Stimulated activated CD8-positive, alpha-beta memory T cell treated with anti-CD3 and anti-CD28 coated beads, Interleukin-12 subunit alpha, Interleukin-12 subunit beta, amount 100 ng/mL, for 4 hours (primary cell): ENCODE results near the gene KLK14.

Source experiments
- DNase-seq: peaks from one replicate; pipeline ENCODE4 v3.0.0-alpha.2; 2020; ENCODE audit warnings: low read depth

Gene KLK14

DNA sequence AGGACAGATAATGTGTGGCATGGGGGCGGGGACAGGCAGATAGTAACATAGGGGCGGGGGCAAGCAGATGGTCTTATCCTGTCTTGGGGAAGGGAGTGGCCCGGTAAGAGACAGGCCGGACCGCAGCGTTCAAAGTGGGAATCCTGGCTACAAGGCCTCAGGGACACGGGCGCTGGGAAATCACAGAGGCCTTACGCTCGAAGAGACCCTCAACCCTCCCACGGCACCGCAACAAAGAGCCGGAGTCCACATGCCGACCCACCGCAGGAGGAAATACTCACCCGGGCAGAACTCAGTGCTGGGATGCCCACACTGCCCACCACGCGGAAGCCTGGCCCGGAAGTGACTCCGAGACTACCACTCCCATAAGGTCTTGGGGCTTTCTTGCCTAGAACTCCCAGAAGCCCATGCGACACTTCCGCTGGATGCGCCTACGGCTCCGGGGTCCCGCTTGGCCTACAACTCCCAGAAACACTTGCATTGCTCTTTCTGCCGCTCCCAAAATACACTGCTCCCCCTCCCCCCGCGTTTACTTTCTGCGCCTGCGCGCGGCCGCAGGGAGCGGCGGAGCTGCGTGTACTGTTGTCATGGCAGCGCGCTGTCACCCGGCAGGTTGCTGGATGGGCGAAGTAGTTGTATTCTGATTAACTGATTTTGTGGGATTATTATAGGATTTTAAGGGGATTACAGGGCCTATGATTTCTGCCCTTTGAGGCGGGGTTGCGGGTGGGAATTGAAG lies 25.5 kb upstream of the KLK14 start, which contains the start of gene CTU1:
TSS of gene CTU1 (minus strand) at position 344 of the 739 bp plus-strand sequence. CDS start 3,840 bp downstream, outside the sequence.
- DNase-seq: peak; percentile 96

DNA sequence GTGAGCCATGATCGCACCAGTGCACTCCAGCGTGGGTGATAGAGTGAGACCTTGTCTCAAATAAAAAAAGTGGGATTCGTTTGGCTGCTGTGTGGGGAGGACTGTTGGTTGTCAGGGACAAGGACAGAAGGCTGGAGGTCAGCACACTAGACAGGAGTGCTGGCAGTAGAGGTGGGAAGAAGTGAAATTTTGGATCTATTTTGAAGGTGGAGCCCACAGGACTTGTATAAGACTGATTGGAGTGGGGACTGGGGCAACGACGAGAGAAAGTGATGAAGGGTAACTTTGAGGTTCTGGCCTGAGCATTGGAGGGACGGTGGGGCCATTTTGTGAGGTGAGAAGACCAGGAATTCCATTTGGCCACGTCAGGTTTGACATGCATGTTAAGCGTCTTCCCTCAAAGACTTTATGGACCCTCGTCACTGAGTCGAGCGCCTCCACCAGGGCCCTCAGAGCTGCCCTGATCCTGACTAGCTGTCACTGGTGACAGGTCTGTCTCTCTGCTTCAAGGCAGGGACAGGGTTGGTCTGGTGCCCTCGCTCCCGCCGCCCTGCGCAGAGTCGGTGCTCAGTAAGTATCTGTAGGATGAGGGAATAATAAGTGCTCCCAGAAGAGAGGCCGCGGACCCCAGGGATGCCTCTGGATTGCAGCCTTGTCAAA lies 24.8 kb upstream of the KLK14 start:
- DNase-seq: no peak

DNA sequence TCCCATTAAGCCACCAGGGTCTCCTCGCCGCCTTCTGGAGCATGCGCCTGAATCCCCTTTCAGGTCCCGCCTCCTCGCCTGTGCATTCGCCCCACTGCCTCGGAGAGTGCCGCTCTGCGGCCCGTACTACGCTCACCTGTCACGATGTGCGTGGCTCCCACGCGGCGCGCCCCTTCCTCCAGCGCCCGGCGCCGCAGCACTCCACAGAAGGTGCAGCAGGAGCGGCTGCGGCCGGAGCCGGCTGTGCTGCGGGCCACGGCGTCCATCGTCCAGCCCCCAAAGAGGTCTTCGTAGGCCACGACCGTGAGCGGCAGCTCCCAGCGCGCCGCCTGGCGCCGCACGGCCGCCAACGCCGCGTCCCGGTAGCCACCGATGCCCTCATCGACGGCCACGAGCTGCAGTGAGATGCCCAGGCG lies 21.2 kb upstream of the KLK14 start:
- DNase-seq: no peak

DNA sequence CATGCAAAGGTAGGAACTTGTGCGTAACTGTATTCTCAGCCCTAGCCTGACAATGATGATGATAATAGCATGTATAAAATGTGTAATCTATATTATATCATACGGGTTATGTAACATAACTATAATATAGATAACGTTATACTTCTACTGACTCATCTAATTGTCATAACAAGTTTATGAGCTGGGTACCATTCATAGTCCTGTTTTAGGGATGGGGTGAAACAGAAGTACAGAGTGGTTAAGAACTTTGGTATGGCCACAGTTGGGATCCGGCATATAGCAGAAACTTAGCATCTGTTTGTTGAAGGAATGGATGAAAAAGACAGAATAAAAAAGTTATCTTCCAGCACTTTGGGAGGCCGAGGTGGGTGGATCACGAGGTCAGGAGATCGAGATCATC lies 20.3 kb upstream of the KLK14 start:
- DNase-seq: no peak

DNA sequence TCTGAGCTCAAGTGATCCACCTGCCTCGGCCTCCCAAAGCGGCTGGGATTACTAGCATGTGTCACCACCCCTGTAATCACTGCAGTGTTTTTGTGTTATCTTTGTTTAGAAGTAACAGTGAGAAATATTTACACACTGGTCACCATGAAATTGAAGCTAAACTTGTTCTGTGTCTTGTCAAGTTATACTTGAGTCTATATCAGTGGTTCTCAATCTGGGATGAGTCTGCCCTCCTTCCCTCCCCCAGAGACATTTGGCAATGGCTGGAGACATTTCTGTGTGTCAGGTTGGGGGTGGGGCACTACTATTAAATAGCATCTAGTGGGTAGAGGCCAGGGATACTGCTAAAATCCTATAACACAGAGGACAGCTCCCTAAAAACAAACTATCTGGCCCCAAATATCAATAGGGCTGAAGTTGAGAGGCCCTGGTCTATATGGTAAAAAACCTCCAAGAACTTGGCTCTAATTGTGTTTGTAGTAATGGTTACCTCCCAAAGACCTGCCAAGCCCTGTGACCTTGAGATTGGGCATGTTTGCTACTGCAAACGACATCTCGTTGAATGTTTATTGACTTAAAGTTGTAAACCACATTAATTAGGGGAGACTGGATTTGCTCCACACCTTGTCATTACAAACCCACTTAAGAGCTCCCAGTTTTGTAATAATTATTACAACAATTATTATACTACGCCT lies 18.6 kb upstream of the KLK14 start:
- no peak for DNase-seq

DNA sequence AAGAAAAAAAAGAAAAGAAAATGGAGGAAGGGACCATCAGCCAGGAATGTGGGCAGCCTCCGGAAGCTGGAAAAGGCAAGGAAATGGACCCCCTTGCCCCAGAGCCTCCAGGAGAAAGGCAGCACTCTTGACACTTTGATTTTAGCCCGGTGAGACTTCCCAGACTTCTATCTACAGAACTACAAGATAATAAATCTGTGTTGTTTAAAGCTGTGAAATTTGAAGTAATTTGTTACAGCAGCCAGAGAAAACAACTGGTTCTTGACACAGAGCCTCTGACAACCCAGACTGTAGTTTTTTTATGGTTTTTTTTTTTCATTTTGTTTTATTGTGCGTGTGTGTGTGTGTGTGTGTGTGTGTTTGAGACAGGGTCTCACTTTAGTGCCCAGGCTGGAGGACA lies 17.9 kb upstream of the KLK14 start:
- DNase-seq: no peak

DNA sequence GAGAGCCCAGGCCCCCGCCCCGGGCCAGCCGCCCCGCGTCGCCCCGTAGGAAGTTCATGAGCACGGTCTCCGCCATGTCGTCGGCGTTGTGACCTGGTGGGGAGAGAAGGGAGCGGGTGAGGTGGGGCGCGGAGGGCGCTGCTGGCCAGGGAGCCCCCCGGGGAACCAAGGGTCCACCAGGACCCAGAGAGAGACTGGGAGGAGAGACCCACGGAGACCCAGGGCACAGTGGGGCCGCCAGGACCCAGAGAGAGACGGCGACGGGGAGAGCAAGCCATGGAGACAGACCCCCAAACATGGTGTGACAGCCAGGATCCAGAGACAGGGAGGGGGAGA lies 16.3 kb upstream of the KLK14 start:
- no peak for DNase-seq

DNA sequence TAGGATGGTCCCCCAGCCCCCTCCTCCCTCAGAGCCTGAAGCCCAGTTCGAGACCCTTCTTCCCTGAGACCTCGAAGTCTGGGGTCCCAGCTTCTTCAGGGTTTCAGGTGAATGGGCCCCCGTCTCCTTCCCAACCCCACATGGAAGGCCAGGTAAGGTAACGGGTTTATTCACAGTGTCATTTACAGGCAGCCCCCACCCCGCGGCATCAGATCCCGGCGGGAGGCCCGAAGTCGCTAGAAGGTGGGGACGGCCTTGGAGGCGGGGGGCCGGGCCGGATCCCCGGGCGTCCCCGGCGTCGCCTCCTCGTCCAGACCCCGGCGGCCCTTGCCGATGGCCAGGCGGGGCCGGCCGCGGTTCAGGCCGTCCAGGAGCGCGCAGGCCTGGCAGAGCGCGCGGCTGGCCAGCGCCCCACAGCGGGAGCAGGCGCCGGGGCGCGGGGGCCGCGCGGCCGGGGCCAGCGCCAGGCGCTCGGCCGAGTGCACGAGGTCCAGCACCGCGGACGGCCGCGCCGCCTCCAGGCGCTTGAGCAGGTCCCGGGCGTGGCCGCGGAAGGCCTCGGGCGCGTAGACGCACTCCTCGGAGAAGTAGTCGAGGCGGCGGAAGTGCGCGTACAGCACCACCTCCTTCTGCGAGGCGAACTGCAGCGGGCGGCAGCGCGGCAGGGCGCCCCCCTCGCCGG lies 15.8 kb upstream of the KLK14 start:
- no peak for DNase-seq

DNA sequence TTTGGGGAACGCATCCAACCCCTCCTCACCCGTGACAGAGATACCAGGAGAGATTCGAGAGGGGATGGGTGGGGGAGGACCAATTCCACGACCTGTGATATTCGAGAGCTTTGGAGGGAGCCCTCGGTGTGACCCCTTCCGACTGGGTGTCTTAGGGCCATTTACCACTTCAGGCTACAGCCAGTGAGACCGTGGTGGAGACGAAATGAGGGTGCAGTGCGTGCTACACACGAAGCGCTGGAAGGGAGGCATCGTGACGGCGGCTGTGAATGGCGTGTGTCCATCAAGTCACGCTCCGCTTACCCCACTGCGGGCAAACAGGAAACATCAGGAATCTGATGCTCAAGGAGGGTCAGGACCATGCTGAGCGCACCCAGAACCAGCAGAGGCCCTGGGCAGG lies 15.1 kb upstream of the KLK14 start:
- DNase-seq: no peak

DNA sequence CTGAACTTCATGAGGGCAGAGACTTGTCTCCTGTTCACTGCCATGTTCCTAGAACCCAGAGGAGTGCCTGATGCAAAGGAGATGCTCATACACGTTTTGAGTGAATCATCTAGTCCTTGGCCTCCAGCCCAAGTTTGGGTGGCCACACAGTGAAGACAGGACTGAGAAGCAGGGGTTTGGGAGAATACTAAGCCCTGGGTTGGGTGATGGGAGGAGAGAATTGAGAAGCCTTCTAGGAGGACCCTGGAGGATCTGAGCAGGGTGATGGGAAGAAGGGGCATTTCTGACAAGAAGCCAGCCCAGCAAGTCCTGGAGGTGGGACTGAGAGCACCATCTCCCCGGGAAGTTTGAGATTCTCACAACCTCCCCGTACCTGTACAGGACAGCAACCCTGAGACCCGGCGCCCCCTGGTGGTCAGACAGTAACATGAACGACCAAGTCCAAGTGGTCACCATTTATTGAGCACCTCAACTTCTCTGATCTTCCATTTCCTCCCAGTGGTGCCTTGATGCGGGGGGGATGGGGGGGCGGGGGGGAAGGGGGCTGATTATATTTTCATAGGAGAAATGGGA lies 14.6 kb upstream of the KLK14 start:
- peak; percentile 42 for DNase-seq

DNA sequence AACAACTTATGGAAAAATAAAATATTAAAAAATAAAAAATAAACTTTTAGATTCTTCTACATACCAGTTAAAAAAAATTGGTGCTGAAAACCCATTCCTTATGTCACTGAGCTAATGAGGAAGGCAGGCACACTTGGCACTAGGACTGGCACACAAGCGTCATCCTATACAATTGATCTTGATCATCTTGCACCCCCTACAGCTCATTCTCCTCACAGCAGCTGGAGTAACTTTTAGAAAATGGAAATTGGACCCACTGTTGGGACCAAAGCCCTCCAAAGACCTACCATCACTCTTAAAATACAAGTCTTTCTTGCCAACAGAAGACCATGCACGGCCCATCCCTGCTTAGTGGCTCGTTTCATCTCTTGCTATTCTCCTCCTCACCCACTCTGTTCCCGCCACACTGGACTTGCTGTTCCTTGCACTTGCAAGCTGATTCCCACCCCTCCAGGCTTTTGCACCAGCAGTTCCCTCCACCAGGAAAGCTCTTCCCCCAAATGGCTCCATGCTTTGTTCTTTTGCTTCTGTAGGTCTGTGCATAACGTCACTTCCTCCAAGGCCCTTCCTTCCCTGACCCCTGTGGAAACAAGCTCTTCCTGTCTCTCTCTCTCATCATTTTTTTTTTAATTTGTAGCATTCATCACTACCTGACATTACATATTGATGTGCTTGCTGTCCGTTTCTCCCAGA lies 13.9 kb upstream of the KLK14 start:
- DNase-seq: no peak

DNA sequence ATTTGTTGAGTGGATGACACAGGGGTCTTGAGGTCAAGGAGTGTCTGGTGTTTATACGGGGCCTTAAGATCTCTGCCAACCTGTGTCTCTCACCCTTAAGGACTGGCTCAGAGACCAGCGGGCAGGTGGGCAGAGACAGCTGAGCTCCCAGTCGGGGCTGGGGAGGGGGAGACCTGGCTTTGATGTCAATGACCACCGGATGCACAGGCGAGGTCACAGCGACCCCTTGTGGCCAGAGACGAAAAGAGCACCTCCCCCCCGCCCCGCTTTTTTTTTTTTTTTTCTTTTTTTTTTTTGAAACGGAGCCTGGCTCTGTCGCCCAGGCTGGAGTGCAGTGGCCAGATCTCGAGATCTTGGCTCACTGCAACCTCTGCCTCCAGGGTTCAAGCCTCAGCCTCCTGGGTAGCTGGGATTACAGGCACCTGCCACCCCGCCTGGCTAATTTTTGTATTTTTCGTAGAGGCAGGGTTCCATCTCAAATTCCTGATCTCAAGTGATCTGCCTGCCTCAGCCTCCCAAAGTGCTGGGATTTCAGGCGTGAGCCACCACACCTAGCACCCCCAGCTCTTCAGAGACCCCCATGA lies 12.1 kb upstream of the KLK14 start:
- no peak for DNase-seq

DNA sequence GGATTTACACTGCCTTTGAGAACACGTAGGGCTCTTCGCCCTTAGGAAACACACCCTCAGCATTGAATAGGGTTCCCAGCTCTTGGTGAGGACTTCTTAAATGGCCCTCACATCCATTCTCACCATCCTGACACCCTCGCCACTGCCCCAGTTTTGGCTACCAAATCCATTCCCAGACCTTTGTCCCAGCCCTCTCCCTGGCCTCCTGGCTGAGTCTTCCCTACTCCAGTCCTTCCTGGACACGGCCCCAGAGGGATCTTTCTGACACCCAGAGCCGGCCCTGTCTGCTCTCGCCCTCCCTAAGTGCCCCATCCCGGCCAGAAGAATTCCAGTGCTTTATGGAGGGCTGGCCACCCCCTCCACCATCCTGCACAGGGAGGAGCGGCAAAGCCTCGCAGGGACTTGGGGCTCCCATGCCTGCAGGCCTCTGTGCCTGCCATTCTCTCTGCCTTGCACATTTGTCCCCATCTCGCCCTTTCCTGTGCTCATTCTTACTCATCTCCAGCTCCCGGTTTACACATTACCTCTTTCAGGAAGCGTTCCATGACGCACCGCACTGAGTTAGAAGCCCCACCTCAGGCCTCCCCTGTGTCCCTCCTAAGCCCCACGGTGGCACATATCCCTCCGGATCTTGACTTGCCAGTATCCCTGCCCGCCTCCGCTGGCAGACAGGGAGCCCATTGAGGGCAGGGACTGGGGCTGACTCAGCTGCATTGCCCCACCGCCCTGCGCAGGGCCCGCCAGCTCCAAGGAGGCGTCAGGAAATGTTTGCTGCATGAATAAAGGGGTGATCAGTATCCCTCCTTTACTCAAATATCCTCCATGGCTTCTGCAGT lies 11.0 kb upstream of the KLK14 start:
- DNase-seq: no peak

DNA sequence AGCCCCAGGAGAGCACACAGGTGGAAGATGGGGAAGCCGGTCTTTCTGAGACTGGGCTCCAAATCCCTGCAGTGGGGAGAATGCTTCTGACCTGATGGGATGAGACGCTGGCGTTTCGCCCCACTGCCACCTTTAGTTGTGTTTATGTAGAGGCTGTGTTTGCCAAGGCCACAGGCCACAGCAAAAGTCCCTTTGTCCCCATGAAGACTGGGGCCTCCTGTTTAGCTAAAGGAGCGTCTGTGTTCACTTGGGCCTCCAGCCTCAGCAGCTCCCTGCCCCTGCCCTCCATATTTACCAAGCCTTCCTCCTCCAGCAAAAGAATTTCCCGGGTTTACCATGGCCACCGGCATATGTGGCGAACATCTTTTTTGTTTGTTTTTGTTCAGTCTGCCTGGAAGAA lies 10.4 kb upstream of the KLK14 start:
- no peak for DNase-seq

DNA sequence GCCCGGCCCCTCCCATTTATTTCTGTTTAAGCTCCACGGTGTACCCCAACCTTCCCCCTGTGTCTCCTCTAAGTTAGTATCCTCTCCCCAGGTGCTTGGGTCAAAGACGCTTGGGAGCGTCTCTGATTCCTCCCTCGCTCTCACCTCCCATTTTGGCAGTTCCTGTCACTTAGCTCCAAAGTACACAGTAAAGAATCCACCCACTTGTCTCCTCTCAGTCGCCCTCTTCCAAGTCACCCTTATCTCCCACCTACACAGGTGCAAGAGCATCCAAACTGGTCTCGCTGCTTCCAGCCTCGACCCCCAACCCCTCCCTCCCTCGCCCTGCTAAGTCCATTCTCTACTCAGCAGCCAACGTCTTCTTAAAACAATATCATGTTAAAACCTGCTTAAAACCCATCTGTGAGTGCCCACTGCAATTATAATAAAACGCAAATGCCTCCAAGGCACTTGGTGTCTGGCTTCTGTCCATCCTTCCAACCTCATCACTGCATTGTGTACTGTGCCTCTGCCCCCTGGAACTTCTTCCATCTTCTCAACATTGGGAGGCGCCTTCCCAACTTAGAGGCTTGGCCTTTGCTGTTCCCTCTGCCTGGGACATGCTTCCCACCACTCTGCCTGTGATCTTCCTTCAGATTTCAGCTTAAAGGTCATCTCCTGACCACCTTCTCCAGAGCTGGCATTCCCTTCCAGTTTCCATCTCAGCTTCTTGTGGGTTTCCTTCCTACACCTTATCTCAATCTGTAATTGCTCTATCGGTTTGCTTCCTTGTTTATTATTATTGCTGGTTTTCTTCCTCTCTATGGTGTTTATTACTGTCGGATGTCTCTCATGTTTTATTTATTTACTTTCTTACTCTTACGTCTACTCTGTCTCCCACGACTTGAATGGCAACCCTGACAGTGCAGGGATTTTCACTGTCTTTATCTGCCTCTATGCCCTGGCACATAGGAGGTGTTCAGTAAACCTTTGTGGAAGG lies 9.5 kb upstream of the KLK14 start:
- DNase-seq: no peak

DNA sequence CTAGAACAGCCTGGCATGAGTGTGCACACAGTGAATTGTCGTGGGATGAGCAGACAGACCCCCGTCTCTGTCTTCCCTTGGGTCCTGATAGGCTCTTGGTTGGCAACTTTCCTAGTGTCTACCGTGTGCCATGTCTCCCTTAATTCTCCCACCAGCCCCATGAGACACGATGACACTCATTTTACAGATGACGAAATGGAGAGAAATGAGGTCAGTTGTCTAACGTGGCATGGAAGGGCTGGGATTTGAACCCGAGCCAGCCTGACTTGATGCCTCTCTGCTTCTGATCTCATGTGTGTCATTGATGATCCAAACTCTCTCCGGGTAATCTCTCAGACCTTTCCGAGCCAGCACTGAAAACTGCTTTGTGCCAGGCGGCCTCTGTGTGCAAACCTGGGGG lies 8.4 kb upstream of the KLK14 start:
- no peak for DNase-seq

DNA sequence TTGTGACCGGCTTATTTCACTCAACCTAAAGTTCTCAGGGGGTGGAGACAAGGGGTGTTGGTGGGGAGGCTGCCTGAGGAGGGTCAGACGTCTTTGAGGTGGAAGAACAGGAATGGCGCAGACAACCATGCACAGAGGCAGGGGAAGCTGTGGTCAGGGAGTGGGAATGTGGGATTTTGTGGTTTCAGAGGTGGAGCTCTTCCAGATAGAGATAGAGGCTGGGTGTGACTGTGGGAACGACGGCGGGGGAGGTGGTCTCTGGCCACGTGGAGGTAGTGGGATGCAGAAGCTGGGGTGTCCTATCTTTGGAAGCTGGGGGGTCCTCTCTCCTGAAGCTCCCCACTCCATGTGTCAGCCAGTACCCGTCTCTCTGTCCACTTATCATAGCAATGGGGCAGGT lies 7.8 kb upstream of the KLK14 start:
- DNase-seq: no peak

DNA sequence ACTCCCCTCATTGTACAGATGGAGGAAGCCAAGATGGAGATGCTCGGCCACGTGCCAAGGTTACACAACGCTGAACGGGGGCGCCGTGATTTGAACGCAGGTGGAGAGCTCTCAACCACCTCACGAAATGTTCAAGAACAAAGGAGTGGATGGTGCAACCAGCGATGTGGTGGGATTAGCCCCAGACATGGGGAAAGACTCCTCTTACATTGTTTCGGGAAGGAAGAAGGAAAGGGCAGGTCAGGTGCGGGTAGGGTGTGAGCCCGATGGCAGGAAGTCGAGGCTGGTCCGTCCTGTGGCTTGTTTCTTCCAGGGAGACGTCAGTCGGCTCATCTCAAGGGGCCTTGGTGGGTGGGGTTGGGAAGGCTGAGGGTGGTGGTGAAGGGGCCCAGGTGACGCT lies 7.1 kb upstream of the KLK14 start:
- DNase-seq: no peak

DNA sequence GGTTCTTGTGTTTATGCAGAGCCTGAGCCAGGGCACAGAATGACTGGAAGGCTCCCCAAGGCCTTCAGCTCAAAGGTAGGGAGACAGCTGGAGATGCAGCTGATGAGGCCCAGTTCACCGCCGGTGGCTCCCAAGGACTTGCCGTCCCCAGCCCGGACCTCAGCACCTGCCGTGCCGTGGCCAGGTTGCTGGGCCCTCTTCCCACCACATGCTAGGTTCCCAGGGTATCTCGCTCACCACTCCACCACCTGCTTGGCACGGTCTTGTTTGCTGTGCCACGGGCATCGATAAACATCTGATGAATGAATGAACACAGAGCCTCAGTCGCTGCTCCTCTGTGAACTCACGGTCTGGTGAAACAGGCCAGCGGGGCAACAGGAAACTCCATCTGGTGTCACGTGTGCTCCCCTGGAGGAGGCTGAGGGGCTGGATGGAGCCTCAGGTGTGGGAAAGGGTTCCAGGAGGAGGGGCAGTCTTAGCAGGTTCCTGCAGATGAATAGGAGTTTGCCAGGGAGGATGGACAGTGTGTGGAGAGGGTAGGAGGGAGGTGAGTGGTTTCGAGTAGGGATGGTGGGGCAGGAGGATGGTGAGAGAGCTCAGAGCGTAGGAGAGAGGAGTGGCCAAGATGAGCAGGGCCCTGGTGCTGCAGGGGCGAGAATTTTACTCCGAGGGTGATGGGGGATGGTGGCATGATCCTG lies 3.6 kb upstream of the KLK14 start:
- no peak for DNase-seq
